ENCODE data around the gene GRM1. TPM values are rescaled to one million over a fixed set of nuclear protein-coding genes. Genes with fewer than 3 reads are reported as not detected.

Gene GRM1
- total RNA-seq, 4 donors from 2014 or later: under 0.01 to 0.19 TPM; not detected in 2

GRCh38 chr6:146341493-146342230 is 312.8 kb downstream of the GRM1 start:
- Histone ChIP-seq H3K27ac (replicated peaks in 1 of 4) (no peak overlapping the region), H3K36me3 (no peaks in the 10 kb centered on the region), H3K9me3 (no peaks in the 10 kb centered on the region), H3K4me1 (peaks cover 0 to 11% (median 1%) of the 10 kb centered on the region in 4 donors), H3K4me3 (no peak overlapping the region), H3K27me3 (no peaks in the 10 kb centered on the region)
- TF ChIP-seq EP300 (IDR thresholded peaks at IDR 0.05): no peak
- no peak for TF ChIP-seq POLR2AphosphoS5 (IDR thresholded peaks at IDR 0.05)
- TF ChIP-seq POLR2A (IDR thresholded peaks at IDR 0.05; ENCODE audit: low read depth): no peak
- 90% methylated on average over 7 of the region's 7 CpGs for WGBS
- DNase-seq (ENCODE audit: extremely low spot score): no peak
- intact Hi-C loops (cut with DNase I): no loop called here

GRCh38 chr6:146345598-146345997 is 316.7 kb downstream of the GRM1 start:
- TF ChIP-seq POLR2A (IDR thresholded peaks at IDR 0.05; ENCODE audit: low read depth) (no peak), EP300 (IDR thresholded peaks at IDR 0.05) (no peak), POLR2AphosphoS5 (IDR thresholded peaks at IDR 0.05) (no peak), CTCF (IDR thresholded peaks at IDR 0.05) (no peak)
- Histone ChIP-seq H3K4me1 (no peaks in the 10 kb centered on the region), H3K27me3 (no peaks in the 10 kb centered on the region), H3K36me3 (no peaks in the 10 kb centered on the region), H3K27ac (replicated peaks in 1 of 4) (no peak overlapping the region), H3K4me3 (no peak overlapping the region), H3K9me3 (no peaks in the 10 kb centered on the region)
- intact Hi-C loops (cut with DNase I): no loop called here
- 65% methylated on average over 1 of the region's 1 CpG for WGBS
- DNase-seq (ENCODE audit: extremely low spot score): no peak

GRCh38 chr6:146347090-146347489 is 318.2 kb downstream of the GRM1 start:
- no peaks in the 10 kb centered on the region for H3K9me3 ChIP-seq
- no peaks in the 10 kb centered on the region for H3K36me3 ChIP-seq
- no peaks in the 10 kb centered on the region for H3K27me3 ChIP-seq
- DNase-seq (ENCODE audit: extremely low spot score): no peak
- H3K4me3 ChIP-seq: no peak overlapping the region
- H3K27ac ChIP-seq (replicated peaks in 1 of 4): no peak overlapping the region
- TF ChIP-seq POLR2A (IDR thresholded peaks at IDR 0.05; ENCODE audit: low read depth) (no peak), POLR2AphosphoS5 (IDR thresholded peaks at IDR 0.05) (no peak), EP300 (IDR thresholded peaks at IDR 0.05) (no peak), CTCF (IDR thresholded peaks at IDR 0.05) (no peak)
- WGBS: 88% methylated on average over 2 of the region's 2 CpGs
- no peaks in the 10 kb centered on the region for H3K4me1 ChIP-seq
- intact Hi-C loops (cut with DNase I): no loop called here

GRCh38 chr6:146347690-146348089 is 318.8 kb downstream of the GRM1 start:
- intact Hi-C loops (cut with DNase I): no loop called here
- TF ChIP-seq POLR2A (IDR thresholded peaks at IDR 0.05; ENCODE audit: low read depth): no peak
- TF ChIP-seq POLR2AphosphoS5 (IDR thresholded peaks at IDR 0.05): no peak
- TF ChIP-seq EP300 (IDR thresholded peaks at IDR 0.05): no peak
- no peak for TF ChIP-seq CTCF (IDR thresholded peaks at IDR 0.05)

GRCh38 chr6:146351018-146351417 is 322.2 kb downstream of the GRM1 start:
- Histone ChIP-seq H3K27me3 (no peaks in the 10 kb centered on the region), H3K4me1 (no peaks in the 10 kb centered on the region), H3K9me3 (no peaks in the 10 kb centered on the region), H3K4me3 (no peak overlapping the region), H3K27ac (replicated peaks in 1 of 4) (no peak overlapping the region), H3K36me3 (no peaks in the 10 kb centered on the region)
- 56% methylated on average over 3 of the region's 3 CpGs for WGBS
- TF ChIP-seq POLR2A (IDR thresholded peaks at IDR 0.05; ENCODE audit: low read depth) (no peak), CTCF (IDR thresholded peaks at IDR 0.05) (no peak), POLR2AphosphoS5 (IDR thresholded peaks at IDR 0.05) (no peak), EP300 (IDR thresholded peaks at IDR 0.05) (no peak)
- no peak for DNase-seq (ENCODE audit: extremely low spot score)
- intact Hi-C loops (cut with DNase I): no loop called here

More at GRCh38 chr6:146347690-146348089, 318.8 kb downstream of the GRM1 start:
- H3K27ac ChIP-seq (replicated peaks in 1 of 4): no peak overlapping the region
- H3K9me3 ChIP-seq: no peaks in the 10 kb centered on the region
- no peaks in the 10 kb centered on the region for H3K4me1 ChIP-seq
- no peaks in the 10 kb centered on the region for H3K36me3 ChIP-seq
- WGBS: 96% methylated on average over 3 of the region's 3 CpGs
- no peak for DNase-seq (ENCODE audit: extremely low spot score)
- H3K4me3 ChIP-seq: no peak overlapping the region
- no peaks in the 10 kb centered on the region for H3K27me3 ChIP-seq
